ENCODE measurements around the gene GPR32. TPM values are rescaled to one million over a fixed set of nuclear protein-coding genes. Genes with fewer than 3 reads are reported as not detected.

The GPR32 gene
- total RNA-seq, 2 donors from 2014 or later: not detected

- no peak for DNase-seq (ENCODE audit: low spot score)
- Histone ChIP-seq H3K4me1 (ENCODE audit: control insufficient read depth in 1 of 2, low read depth in 2 of 2) (no peaks in the 10 kb centered on the region), H3K36me3 (no peaks in the 10 kb centered on the region), H3K9me3 (no peaks in the 10 kb centered on the region), H3K27ac (no peak overlapping the region), H3K27me3 (replicated peaks; ENCODE audit: insufficient read depth) (no peaks in the 10 kb centered on the region), H3K4me3 (no peak overlapping the region)
- no peak for ATAC-seq (ENCODE audit: insufficient number of reproducible peaks, low FRiP score, low read depth)
- TF ChIP-seq, protein P1, sequence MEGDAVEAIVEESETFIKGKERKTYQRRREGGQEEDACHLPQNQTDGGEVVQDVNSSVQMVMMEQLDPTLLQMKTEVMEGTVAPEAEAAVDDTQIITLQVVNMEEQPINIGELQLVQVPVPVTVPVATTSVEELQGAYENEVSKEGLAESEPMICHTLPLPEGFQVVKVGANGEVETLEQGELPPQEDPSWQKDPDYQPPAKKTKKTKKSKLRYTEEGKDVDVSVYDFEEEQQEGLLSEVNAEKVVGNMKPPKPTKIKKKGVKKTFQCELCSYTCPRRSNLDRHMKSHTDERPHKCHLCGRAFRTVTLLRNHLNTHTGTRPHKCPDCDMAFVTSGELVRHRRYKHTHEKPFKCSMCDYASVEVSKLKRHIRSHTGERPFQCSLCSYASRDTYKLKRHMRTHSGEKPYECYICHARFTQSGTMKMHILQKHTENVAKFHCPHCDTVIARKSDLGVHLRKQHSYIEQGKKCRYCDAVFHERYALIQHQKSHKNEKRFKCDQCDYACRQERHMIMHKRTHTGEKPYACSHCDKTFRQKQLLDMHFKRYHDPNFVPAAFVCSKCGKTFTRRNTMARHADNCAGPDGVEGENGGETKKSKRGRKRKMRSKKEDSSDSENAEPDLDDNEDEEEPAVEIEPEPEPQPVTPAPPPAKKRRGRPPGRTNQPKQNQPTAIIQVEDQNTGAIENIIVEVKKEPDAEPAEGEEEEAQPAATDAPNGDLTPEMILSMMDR (IDR thresholded peaks at IDR 0.05): no peak
Observed at GRCh38 chr19:50790922-50791467, 20.7 kb downstream of the GPR32 start.

- Histone ChIP-seq H3K27ac (no peak overlapping the region), H3K4me1 (ENCODE audit: control insufficient read depth in 1 of 2, low read depth in 2 of 2) (no peaks in the 10 kb centered on the region), H3K27me3 (replicated peaks; ENCODE audit: insufficient read depth) (no peaks in the 10 kb centered on the region), H3K4me3 (no peak overlapping the region), H3K36me3 (no peaks in the 10 kb centered on the region), H3K9me3 (no peaks in the 10 kb centered on the region)
- TF ChIP-seq, protein P1 (IDR thresholded peaks at IDR 0.05): no peak
- no peak for ATAC-seq (ENCODE audit: insufficient number of reproducible peaks, low FRiP score, low read depth)
- no peak for DNase-seq (ENCODE audit: low spot score)
Observed at GRCh38 chr19:50791594-50792271, 21.5 kb downstream of the GPR32 start.

DNA sequence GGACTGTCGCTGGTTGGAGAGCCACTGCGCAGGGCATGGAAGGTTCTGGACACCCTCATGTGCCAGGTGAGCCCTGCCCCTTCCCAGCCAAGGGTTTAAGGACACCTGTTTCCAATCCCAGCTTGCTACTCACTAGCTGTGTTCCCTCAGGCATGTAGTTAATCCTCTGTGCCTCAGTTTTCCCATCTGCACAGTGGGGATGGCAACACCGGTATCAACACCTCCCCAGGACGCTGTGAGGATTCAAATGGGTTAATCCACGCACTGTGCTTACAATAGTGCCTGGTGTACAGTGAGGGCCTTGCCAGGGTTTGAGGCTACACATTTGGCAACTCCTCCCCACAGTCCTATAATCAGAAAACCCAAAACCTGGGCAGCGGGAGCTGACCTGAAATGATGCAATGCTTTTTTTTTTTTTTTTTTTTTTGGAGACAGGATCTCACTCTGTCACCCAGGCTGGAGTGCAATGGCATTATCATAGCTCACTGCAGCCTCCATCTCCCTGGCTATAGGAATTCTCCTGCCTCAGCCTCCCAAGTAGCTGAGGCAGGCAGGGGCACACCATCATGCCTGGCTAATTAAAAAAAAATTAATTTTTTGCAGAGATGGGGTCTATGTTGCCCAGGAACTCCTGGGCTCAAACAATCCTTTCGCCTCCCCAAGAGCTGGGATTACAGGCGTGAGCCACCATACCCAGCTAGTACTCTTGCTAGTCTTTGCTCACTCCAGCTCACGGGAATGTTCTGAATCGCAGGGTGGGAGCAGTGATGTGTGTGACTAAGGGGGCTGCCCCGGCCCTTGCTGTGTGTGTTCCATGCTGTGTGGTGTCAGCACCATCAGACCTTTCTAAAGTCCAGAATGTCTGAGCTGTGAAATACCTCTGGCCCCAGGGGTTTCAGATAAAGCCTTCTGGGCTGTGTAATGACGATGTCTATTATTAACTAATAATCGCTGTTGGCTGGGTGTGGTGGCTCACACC, 22.3 kb downstream of the GPR32 start:
- TF ChIP-seq, protein P1 (IDR thresholded peaks at IDR 0.05): no peak
- no peak for ATAC-seq (ENCODE audit: insufficient number of reproducible peaks, low FRiP score, low read depth)
- H3K9me3 ChIP-seq: no peaks in the 10 kb centered on the region
- no peaks in the 10 kb centered on the region for H3K27me3 ChIP-seq (replicated peaks; ENCODE audit: insufficient read depth)
- peaks cover 5% of the 10 kb centered on the region for H3K36me3 ChIP-seq
- H3K4me1 ChIP-seq (ENCODE audit: control insufficient read depth in 1 of 2, low read depth in 2 of 2): no peaks in the 10 kb centered on the region
- H3K27ac ChIP-seq: no peak overlapping the region
- no peak overlapping the region for H3K4me3 ChIP-seq
- no peak for DNase-seq (ENCODE audit: low spot score)

- H3K36me3 ChIP-seq: peaks cover 14% of the 10 kb centered on the region
- H3K9me3 ChIP-seq: no peaks in the 10 kb centered on the region
- H3K4me3 ChIP-seq: no peak overlapping the region
- no peaks in the 10 kb centered on the region for H3K4me1 ChIP-seq (ENCODE audit: control insufficient read depth in 1 of 2, low read depth in 2 of 2)
- H3K27me3 ChIP-seq (replicated peaks; ENCODE audit: insufficient read depth): no peaks in the 10 kb centered on the region
- DNase-seq (ENCODE audit: low spot score) (no peak), ATAC-seq (ENCODE audit: insufficient number of reproducible peaks, low FRiP score, low read depth) (no peak)
- no peak overlapping the region for H3K27ac ChIP-seq
- TF ChIP-seq, protein P1 (IDR thresholded peaks at IDR 0.05): no peak
Observed at GRCh38 chr19:50793558-50794065, 23.3 kb downstream of the GPR32 start.
